ENCODE measurements around the gene TBX18. TPM values are rescaled to one million over a fixed set of nuclear protein-coding genes. Genes with fewer than 3 reads are reported as not detected.

The TBX18 gene
- total RNA-seq, 2 experiments from 2014 or later = not detected

GRCh38 chr6:84767526-84768201, 3.3 kb upstream of the TBX18 start:
- Histone ChIP-seq H4K20me1 (ENCODE audit: insufficient read depth, low read length) (no peaks in the 10 kb centered on the region), H3K36me3 (ENCODE audit: insufficient read depth, low read length) (no peaks in the 10 kb centered on the region), H3K79me2 (ENCODE audit: insufficient read depth, low read depth, low read length) (no peaks in the 10 kb centered on the region), H2AFZ (ENCODE audit: low read length) (no peak overlapping the region), H3K9me2 (ENCODE audit: insufficient read depth, low read length) (no peaks in the 10 kb centered on the region), H3K27ac (ENCODE audit: low read depth, low read length, poor library complexity, severe bottlenecking) (no peak overlapping the region), H3K4me3 (ENCODE audit: low read depth, low read length, poor library complexity, severe bottlenecking) (no peak overlapping the region), H3K4me2 (ENCODE audit: low read length) (no peak overlapping the region), H3K4me1 (ENCODE audit: insufficient read depth, low read length, poor library complexity, severe bottlenecking) (no peaks in the 10 kb centered on the region), H3K9me3 (ENCODE audit: low read length) (no peaks in the 10 kb centered on the region)
- BruUV-seq (replicated peaks) = no TSS peak
- intact Hi-C loops (cut with micrococcal nuclease; ENCODE audit: unreplicated experiment) = no loop called here
- ChIA-PET POLR2A (interaction anchor here (0.7 to 1.1 kb wide), 2 partner anchors 10 to 186 kb away, joined by 3 read pairs; no protein-coding TSS in a partner anchor), CTCF (ENCODE audit: unreplicated experiment) (no interaction called here)
- no peak for DNase-seq (ENCODE audit: low spot score)
- TF ChIP-seq EZH2phosphoT487 (IDR thresholded peaks at IDR 0.05; ENCODE audit: borderline replicate concordance, low read depth, low read length) (no peak), CTCF (conservative IDR thresholded peaks at IDR 0.05; ENCODE audit: low read length) (no peak)

- no TSS peak for BruUV-seq (replicated peaks)
- CTCF ChIA-PET (ENCODE audit: unreplicated experiment) = no interaction called here
- Histone ChIP-seq H3K79me2 (ENCODE audit: insufficient read depth, low read depth, low read length) (no peaks in the 10 kb centered on the region), H3K9me2 (ENCODE audit: insufficient read depth, low read length) (no peaks in the 10 kb centered on the region), H3K27ac (ENCODE audit: low read depth, low read length, poor library complexity, severe bottlenecking) (no peak overlapping the region), H3K4me1 (ENCODE audit: insufficient read depth, low read length, poor library complexity, severe bottlenecking) (no peaks in the 10 kb centered on the region), H3K4me2 (ENCODE audit: low read length) (no peak overlapping the region), H2AFZ (ENCODE audit: low read length) (no peak overlapping the region), H3K4me3 (ENCODE audit: low read depth, low read length, poor library complexity, severe bottlenecking) (no peak overlapping the region), H4K20me1 (ENCODE audit: insufficient read depth, low read length) (no peaks in the 10 kb centered on the region), H3K9me3 (ENCODE audit: low read length) (no peaks in the 10 kb centered on the region), H3K36me3 (ENCODE audit: insufficient read depth, low read length) (no peaks in the 10 kb centered on the region)
- no peak for DNase-seq (ENCODE audit: low spot score)
- POLR2A ChIA-PET = no interaction called here
- no peak for TF ChIP-seq EZH2phosphoT487 (IDR thresholded peaks at IDR 0.05; ENCODE audit: borderline replicate concordance, low read depth, low read length)
- no peak for TF ChIP-seq CTCF (conservative IDR thresholded peaks at IDR 0.05; ENCODE audit: low read length)
- intact Hi-C loops (cut with micrococcal nuclease; ENCODE audit: unreplicated experiment) = no loop called here
These were observed 2.6 kb upstream of the TBX18 start for GRCh38 chr6:84766799-84767525.
